ENCODE data around the gene SMLR1. TPM values are rescaled to one million over a fixed set of nuclear protein-coding genes. Genes with fewer than 3 reads are reported as not detected.
A peak's percentile ranks its signal among the peaks of the same experiment; 100 is the strongest.

The SMLR1 gene
- total RNA-seq (2014; rRNA removed) (not detected in 2 replicates), Bru-seq, nascent RNA (not detected), BruChase-seq, experiment 1, labeled RNA remaining after a 6-hour chase (not detected), BruChase-seq, experiment 2, labeled RNA remaining after a 2-hour chase (not detected)
- long read RNA-seq, result 0 reads

DNA sequence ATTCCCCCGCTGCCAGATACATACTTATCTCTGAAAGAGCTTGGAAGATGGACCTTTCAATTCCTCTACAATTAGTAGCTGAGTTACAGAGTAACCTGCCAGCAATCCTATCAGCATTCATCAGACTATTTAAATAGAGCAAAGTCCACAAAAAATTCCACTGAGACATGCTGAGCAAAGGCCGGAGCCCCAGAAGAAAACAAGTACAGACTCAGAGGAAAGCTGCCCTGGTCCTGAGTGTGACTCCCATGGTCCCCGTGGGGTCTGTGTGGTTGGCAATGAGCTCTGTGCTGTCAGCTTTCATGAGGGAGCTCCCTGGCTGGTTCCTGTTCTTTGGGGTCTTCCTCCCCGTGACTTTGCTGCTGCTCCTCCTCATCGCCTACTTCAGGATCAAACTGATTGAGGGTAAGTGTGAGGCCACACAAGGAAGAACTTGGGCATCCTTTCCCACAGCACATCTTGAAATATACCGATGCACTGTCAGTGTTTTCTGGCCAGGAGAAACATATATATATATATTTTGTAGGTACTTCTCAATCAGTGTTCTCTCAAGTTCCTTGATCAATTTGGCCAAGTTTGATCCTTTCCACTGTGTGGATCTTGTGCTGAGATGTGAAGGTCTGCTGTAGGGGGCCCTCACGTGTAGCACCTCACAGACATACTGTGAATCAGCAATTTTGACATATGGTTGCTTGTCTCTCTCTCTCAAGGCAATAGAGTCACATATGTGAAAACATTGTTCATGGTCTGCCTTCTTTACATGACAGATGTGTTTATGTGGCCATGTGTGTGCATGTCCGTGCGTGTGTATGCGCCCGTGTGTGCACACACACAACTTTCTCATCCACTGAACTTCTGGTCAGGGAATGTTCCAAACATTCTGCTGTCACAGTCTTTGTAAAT lies at the start of gene SMLR1:
TSS of gene SMLR1 (plus strand) at position 160 of the 903 bp plus-strand sequence. CDS start at position 168, 8 bp downstream.
- DNase-seq (no peak), ATAC-seq (no peak)
- Histone ChIP-seq H3K9ac (ENCODE audit: low read length) (no peak within 1 kb of the TSS), H3K79me2 (ENCODE audit: low read length) (no peaks in the 10 kb centered on the region), H3K9me3 (ENCODE audit: low read length) (no peaks in the 10 kb centered on the region), H3F3A (ENCODE audit: low read length, unreplicated experiment) (no peaks in the 10 kb centered on the region), H3K4me3 (ENCODE audit: low read length) (no peak within 1 kb of the TSS), H2AFZ (ENCODE audit: low read length) (no peak within 1 kb of the TSS), H3K9me2 (replicated peaks; ENCODE audit: low read length) (no peaks in the 10 kb centered on the region), H4K20me1 (ENCODE audit: low read length) (no peaks in the 10 kb centered on the region), H3K4me2 (ENCODE audit: low read length) (no peak within 1 kb of the TSS), H3K4me1 (ENCODE audit: insufficient read depth, low read length) (no peaks in the 10 kb centered on the region), H3K27me3 (ENCODE audit: low read length) (no peaks in the 10 kb centered on the region), H3K36me3 (ENCODE audit: low read depth, low read length) (no peaks in the 10 kb centered on the region), H3K27ac (ENCODE audit: low read length) (no peak within 1 kb of the TSS)
- intact Hi-C loops (cut with micrococcal nuclease), result no loop called here
- POLR2A ChIA-PET (ENCODE audit: unreplicated experiment), result no interaction called here
- no TSS peak for BruUV-seq (replicated peaks)
- TF ChIP-seq, protein P1, sequence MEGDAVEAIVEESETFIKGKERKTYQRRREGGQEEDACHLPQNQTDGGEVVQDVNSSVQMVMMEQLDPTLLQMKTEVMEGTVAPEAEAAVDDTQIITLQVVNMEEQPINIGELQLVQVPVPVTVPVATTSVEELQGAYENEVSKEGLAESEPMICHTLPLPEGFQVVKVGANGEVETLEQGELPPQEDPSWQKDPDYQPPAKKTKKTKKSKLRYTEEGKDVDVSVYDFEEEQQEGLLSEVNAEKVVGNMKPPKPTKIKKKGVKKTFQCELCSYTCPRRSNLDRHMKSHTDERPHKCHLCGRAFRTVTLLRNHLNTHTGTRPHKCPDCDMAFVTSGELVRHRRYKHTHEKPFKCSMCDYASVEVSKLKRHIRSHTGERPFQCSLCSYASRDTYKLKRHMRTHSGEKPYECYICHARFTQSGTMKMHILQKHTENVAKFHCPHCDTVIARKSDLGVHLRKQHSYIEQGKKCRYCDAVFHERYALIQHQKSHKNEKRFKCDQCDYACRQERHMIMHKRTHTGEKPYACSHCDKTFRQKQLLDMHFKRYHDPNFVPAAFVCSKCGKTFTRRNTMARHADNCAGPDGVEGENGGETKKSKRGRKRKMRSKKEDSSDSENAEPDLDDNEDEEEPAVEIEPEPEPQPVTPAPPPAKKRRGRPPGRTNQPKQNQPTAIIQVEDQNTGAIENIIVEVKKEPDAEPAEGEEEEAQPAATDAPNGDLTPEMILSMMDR (conservative IDR thresholded peaks at IDR 0.05; ENCODE audit: low read depth, low read length), result no peak
- TF ChIP-seq EZH2 (IDR thresholded peaks at IDR 0.05; ENCODE audit: low read length, unreplicated experiment) (no peak), EZH2phosphoT487 (IDR thresholded peaks at IDR 0.05; ENCODE audit: borderline replicate concordance, low read length) (no peak)
- CTCF ChIA-PET, result no interaction called here

- no peak overlapping the region for H3K4me3 ChIP-seq (ENCODE audit: low read length)
- H3K27me3 ChIP-seq (ENCODE audit: low read length), result no peaks in the 10 kb centered on the region
- H3K9me2 ChIP-seq (replicated peaks; ENCODE audit: low read length), result no peaks in the 10 kb centered on the region
- TF ChIP-seq EZH2phosphoT487 (IDR thresholded peaks at IDR 0.05; ENCODE audit: borderline replicate concordance, low read length) (no peak), EZH2 (IDR thresholded peaks at IDR 0.05; ENCODE audit: low read length, unreplicated experiment) (no peak)
- TF ChIP-seq, protein P1 (conservative IDR thresholded peaks at IDR 0.05; ENCODE audit: low read depth, low read length), result no peak
- DNase-seq, result peak; percentile 10
- H3K4me2 ChIP-seq (ENCODE audit: low read length), result no peak overlapping the region
- H2AFZ ChIP-seq (ENCODE audit: low read length), result no peak overlapping the region
- POLR2A ChIA-PET (ENCODE audit: unreplicated experiment), result no interaction called here
- no peak overlapping the region for H3K9ac ChIP-seq (ENCODE audit: low read length)
- no peak for ATAC-seq
- H3K9me3 ChIP-seq (ENCODE audit: low read length), result no peaks in the 10 kb centered on the region
- no peaks in the 10 kb centered on the region for H4K20me1 ChIP-seq (ENCODE audit: low read length)
- no peaks in the 10 kb centered on the region for H3K36me3 ChIP-seq (ENCODE audit: low read depth, low read length)
- no peaks in the 10 kb centered on the region for H3K79me2 ChIP-seq (ENCODE audit: low read length)
- CTCF ChIA-PET, result no interaction called here
- H3F3A ChIP-seq (ENCODE audit: low read length, unreplicated experiment), result no peaks in the 10 kb centered on the region
- no TSS peak for BruUV-seq (replicated peaks)
- no peaks in the 10 kb centered on the region for H3K4me1 ChIP-seq (ENCODE audit: insufficient read depth, low read length)
- no peak overlapping the region for H3K27ac ChIP-seq (ENCODE audit: low read length)
- intact Hi-C loops (cut with micrococcal nuclease), result no loop called here
These were observed 48.1 kb upstream of the SMLR1 start for GRCh38 chr6:130778946-130779657.

All from PC-3 (cell line).